Measurements from ENCODE around the gene CABP4.
"Not testable (repeated sequence)": the region's sequence is repeated elsewhere in the genome, so short reads cannot be mapped to it uniquely, and the experiment has no call there.

CABP4 gene

DNA sequence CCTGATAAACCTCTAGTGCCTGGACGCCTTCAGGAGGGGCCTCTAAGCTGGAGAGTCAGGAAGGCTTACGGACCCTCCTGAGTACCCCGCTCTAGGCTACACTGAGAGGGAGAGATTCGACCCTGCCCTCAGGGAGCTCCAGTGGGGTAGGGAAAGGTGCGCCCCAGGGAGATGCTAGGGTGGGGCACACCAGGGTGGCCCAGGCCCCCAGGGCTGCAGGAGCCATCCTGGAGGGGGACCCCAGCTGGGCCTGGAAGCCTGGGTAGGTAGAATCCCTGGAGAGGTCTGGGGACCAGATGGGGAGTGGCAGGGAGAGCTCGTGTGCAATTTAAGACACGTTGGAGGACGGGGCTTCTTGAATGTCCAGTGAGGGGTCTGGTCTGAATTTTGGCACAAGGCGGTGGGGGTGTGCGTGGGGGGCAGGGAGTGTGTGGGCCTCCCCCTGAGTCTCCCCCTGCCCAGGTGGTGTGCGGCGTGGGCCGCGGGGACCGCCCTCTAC is 35.0 kb upstream of the CABP4 start:
- TF ChIP-seq, protein P1, sequence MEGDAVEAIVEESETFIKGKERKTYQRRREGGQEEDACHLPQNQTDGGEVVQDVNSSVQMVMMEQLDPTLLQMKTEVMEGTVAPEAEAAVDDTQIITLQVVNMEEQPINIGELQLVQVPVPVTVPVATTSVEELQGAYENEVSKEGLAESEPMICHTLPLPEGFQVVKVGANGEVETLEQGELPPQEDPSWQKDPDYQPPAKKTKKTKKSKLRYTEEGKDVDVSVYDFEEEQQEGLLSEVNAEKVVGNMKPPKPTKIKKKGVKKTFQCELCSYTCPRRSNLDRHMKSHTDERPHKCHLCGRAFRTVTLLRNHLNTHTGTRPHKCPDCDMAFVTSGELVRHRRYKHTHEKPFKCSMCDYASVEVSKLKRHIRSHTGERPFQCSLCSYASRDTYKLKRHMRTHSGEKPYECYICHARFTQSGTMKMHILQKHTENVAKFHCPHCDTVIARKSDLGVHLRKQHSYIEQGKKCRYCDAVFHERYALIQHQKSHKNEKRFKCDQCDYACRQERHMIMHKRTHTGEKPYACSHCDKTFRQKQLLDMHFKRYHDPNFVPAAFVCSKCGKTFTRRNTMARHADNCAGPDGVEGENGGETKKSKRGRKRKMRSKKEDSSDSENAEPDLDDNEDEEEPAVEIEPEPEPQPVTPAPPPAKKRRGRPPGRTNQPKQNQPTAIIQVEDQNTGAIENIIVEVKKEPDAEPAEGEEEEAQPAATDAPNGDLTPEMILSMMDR (conservative IDR thresholded peaks at IDR 0.05; ENCODE audit: low read depth, low read length) = no peak
- H3K4me3 ChIP-seq (ENCODE audit: low read length) = peak overlapping the region; percentile 10
- no peak for DNase-seq (ENCODE audit: low read depth)

DNA sequence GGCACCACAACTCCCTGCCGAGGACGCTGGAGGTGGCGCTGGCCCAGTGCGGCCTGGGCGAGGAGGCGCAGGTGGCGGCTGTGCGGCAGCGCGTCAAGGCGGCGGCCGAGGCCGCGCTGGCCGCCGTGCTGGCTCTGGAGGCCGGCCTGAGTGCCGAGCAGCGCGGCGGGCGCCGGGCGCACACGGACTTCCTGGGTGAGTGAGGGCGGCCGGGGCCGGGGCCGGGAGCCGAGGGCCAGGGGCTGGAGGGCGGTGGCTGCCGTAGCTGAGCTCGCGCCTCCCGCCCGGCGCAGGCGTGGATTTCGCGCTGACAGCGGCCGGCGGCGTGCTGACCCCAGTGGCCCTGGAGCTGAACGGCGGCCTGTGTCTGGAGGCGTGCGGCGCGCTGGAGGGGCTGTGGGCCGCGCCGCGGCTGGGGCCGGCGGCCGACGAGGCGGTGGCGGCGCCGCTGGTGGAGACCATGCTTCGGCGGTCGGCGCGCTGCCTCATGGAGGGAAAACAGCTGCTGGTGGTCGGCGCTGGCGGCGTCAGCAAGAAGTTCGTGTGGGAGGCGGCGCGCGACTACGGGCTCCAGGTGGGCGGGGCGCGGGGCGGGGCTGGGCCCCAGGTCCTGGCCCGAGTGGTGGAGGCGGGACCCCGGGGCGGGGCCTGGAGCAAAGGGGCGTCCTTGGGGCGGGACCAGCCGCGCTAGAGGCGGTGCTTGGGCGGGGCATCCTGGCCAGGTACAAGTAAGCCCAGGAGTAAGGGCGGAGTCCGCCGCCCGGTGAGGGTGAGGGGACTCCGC is 34.3 kb upstream of the CABP4 start:
- peak; percentile 46 for DNase-seq (ENCODE audit: low read depth)
- TF ChIP-seq, protein P1 (conservative IDR thresholded peaks at IDR 0.05; ENCODE audit: low read depth, low read length) = no peak
- H3K4me3 ChIP-seq (ENCODE audit: low read length) = peak overlapping the region; percentile 10

GRCh38 chr11:67421430-67422031 is 33.6 kb upstream of the CABP4 start:
- no peak overlapping the region for H3K4me3 ChIP-seq (ENCODE audit: low read length)

GRCh38 chr11:67422891-67423290 is 32.3 kb upstream of the CABP4 start:
- TF ChIP-seq, protein P1 (conservative IDR thresholded peaks at IDR 0.05; ENCODE audit: low read depth, low read length) = no peak
- H3K4me3 ChIP-seq (ENCODE audit: low read length) = no peak overlapping the region
- DNase-seq (ENCODE audit: low read depth) = no peak

More at GRCh38 chr11:67421430-67422031, 33.6 kb upstream of the CABP4 start:
- TF ChIP-seq, protein P1 (conservative IDR thresholded peaks at IDR 0.05; ENCODE audit: low read depth, low read length) = no peak
- DNase-seq (ENCODE audit: low read depth) = no peak

GRCh38 chr11:67423466-67423865 is 31.7 kb upstream of the CABP4 start:
- H3K4me3 ChIP-seq (ENCODE audit: low read length) = no peak overlapping the region
- TF ChIP-seq, protein P1 (conservative IDR thresholded peaks at IDR 0.05; ENCODE audit: low read depth, low read length) = no peak
- DNase-seq (ENCODE audit: low read depth) = no peak

DNA sequence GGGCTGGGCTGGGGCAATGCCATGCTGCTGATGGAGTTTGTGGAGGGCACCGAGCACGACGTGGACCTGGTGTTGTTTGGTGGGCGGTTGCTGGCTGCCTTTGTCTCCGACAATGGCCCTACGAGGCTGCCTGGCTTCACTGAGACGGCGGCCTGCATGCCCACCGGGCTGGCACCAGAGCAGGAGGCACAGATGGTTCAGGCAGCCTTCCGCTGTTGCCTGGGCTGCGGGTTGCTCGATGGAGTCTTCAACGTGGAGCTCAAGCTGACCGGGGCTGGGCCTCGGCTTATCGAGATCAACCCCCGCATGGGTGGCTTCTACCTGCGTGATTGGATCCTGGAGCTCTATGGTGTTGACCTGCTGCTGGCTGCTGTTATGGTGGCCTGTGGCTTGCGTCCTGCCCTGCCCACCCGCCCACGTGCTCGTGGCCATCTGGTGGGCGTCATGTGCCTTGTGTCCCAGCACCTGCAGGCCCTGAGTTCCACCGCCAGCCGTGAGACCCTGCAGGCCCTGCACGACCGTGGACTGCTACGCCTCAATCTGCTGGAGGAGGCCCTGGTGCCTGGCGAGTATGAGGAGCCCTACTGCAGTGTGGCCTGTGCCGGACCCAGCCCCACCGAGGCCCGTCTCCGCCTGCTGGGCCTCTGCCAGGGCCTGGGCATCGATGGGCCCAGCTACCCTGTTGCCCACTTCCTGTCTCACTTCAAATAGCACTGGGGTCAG is 31.1 kb upstream of the CABP4 start:
- no peak for DNase-seq (ENCODE audit: low read depth)
- H3K4me3 ChIP-seq (ENCODE audit: low read length) = no peak overlapping the region
- TF ChIP-seq, protein P1 (conservative IDR thresholded peaks at IDR 0.05; ENCODE audit: low read depth, low read length) = no peak

DNA sequence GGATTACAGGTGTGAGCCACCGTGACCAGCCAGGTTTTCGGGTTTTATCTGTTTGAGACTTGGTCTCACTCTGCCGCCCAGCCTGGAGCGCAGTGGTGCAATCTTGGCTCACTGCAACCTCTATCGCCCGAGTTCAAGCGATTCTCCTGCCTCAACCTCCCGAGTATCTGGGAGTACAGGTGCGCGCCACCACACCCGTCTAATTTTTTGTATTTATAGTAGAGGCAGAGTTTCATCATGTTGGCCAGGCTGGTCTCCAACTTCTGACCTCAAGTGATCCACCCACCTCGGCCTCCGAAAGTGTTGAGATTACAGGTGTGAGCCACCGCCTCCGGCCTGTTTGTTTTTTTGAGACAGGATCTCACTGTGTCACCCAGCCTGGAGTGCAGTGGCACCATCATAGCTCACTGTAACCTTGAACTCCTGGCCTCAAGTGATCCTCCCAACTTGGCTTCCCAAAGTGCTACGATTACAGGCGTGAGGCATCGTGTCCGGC is 27.7 kb upstream of the CABP4 start:
- not testable (repeated sequence) for DNase-seq (ENCODE audit: low read depth)

More for the DNA sequence above, 27.7 kb upstream of the CABP4 start:
- H3K4me3 ChIP-seq (ENCODE audit: low read length) = peak overlapping the region; percentile 63
